B cell (primary cell): ENCODE results near the gene CAPN3. TPM values are rescaled to one million over a fixed set of nuclear protein-coding genes. Genes with fewer than 3 reads are reported as not detected.

ENCODE experiments used
- ATAC-seq: fragments of 200-7000 bp; cut with Tn5 transposase; one replicate; pipeline ENCODE4 v1.10.0; 2021; ENCODE audit warnings: low read depth, mild to moderate bottlenecking, moderate number of reproducible peaks, moderate library complexity
- CTCF ChIA-PET: fragments of 350-600 bp; sonication (Branson Sonifier 250); formaldehyde crosslinking; loops from one replicate; lab custom pipeline; 2021; ENCODE audit warnings: antibody characterized with exemption, inconsistent platforms; lab: Charles Lee
- POLR2A ChIA-PET: fragments of 350-600 bp; sonication (Branson Sonifier 250); formaldehyde crosslinking; loops from one replicate; lab custom pipeline; 2021; ENCODE audit warnings: antibody characterized with exemption; lab: Charles Lee
- DNase-seq: peaks from one replicate; pipeline ENCODE4 v3.0.0; 2013
- H2AFZ ChIP-seq: 2 replicates; pipeline ENCODE4 v1.6.1; 2012; ENCODE audit warnings: mild to moderate bottlenecking, low read depth, low read length; ENCODE audit not compliant: insufficient read depth, poor library complexity, severe bottlenecking
- H3K27ac ChIP-seq, 2 donors: 1 replicate in 1 of 2; 2 replicates in 1 of 2; pipeline ENCODE4 v1.5.1; 2012 to 2013; ENCODE audit warnings: low read length in 2 of 2, mild to moderate bottlenecking in 2 of 2, moderate library complexity in 1 of 2
- H3K27me3 ChIP-seq, 4 experiments: fragments of 200-600 bp in 1 of 4; sonication (generic) in 1 of 4; replicated peaks in 1 of 4; 1 replicate in 2 of 4; 2 replicates in 2 of 4; pipeline versions ENCODE4 v1.6.1 to v1.7.0; 2013 to 2016; ENCODE audit warnings: low read length in 3 of 4, mild to moderate bottlenecking in 2 of 4, mixed read lengths in 1 of 4, moderate library complexity in 1 of 4; ENCODE audit not compliant: insufficient read depth in 4 of 4, control insufficient read depth in 3 of 4; ENCODE audit errors: control extremely low read depth in 1 of 4
- H3K36me3 ChIP-seq, 2 experiments: replicated peaks in 1 of 2; 1 replicate in 1 of 2; 2 replicates in 1 of 2; pipeline versions ENCODE4 v1.6.1 to v1.7.1; 2013; ENCODE audit warnings: low read length in 1 of 2; ENCODE audit not compliant: insufficient read depth in 2 of 2, control insufficient read depth in 1 of 2; ENCODE audit errors: control extremely low read depth in 1 of 2, extremely low read depth in 1 of 2
- H3K4me1 ChIP-seq, 2 donors: fragments of 200-600 bp in 1 of 2; sonication (generic) in 1 of 2; 1 replicate in 1 of 2; 2 replicates in 1 of 2; pipeline versions ENCODE4 v1.5.1 to v1.6.1; 2013 to 2017; ENCODE audit warnings: low read length in 2 of 2; ENCODE audit not compliant: control insufficient read depth in 2 of 2, insufficient read depth in 2 of 2
- H3K4me2 ChIP-seq: replicated peaks from 2 replicates; pipeline ENCODE3; 2012; ENCODE audit warnings: mild to moderate bottlenecking, low read depth, low read length; ENCODE audit not compliant: poor library complexity, severe bottlenecking
- H3K4me3 ChIP-seq, 5 experiments: fragments of 200-600 bp in 1 of 5; sonication (generic) in 1 of 5; 1 replicate in 3 of 5; 2 replicates in 2 of 5; pipeline versions ENCODE4 v1.5.1 to v1.7.0; 2011 to 2016; ENCODE audit warnings: low read length in 4 of 5, mild to moderate bottlenecking in 4 of 5, low read depth in 2 of 5, control low read depth in 1 of 5, moderate library complexity in 1 of 5; ENCODE audit not compliant: insufficient read depth in 1 of 5; ENCODE audit errors: control extremely low read depth in 1 of 5, extremely low read depth in 1 of 5
- H3K79me2 ChIP-seq: fragments of 200-600 bp; sonication (generic); one replicate; pipeline ENCODE4 v1.6.0; 2016; ENCODE audit warnings: low read length; ENCODE audit not compliant: control insufficient read depth, insufficient read depth
- H3K9ac ChIP-seq: fragments of 200-600 bp; sonication (generic); 2 replicates; pipeline ENCODE4 v1.6.1; 2017; ENCODE audit warnings: mild to moderate bottlenecking, low read length, moderate library complexity
- H3K9me3 ChIP-seq, 3 donors: one replicate each; pipeline versions ENCODE4 v1.6.1 to v1.7.1; 2013; ENCODE audit warnings: low read length in 2 of 3; ENCODE audit not compliant: control insufficient read depth in 2 of 3, insufficient read depth in 1 of 3; ENCODE audit errors: control extremely low read depth in 1 of 3
- H4K20me1 ChIP-seq: 2 replicates; pipeline ENCODE4 v1.6.0; 2012; ENCODE audit warnings: mild to moderate bottlenecking, low read length; ENCODE audit not compliant: insufficient read depth, control insufficient read depth, poor library complexity, severe bottlenecking
- H3K27ac Mint-ChIP-seq: one replicate; pipeline ENCODE4 v1.8.0; 2021; ENCODE audit warnings: mixed read lengths
- H3K27me3 Mint-ChIP-seq: one replicate; pipeline ENCODE4 v1.8.0; 2021; ENCODE audit warnings: mixed read lengths
- H3K4me1 Mint-ChIP-seq: one replicate; pipeline ENCODE4 v1.8.0; 2021; ENCODE audit warnings: mixed read lengths
- H3K4me3 Mint-ChIP-seq: one replicate; pipeline ENCODE4 v1.8.0; 2021; ENCODE audit warnings: mixed read lengths
- H3K9me3 Mint-ChIP-seq: one replicate; pipeline ENCODE4 v1.8.0; 2022; ENCODE audit warnings: mixed read lengths; ENCODE audit not compliant: insufficient read depth
- CTCF ChIP-seq: fragments of 200-600 bp; IDR thresholded peaks from one replicate; pipeline ENCODE4 v1.8.0; 2022; ENCODE audit warnings: antibody characterized with exemption, mild to moderate bottlenecking
- EZH2 ChIP-seq: IDR thresholded peaks from 2 replicates; pipeline ENCODE4 v1.6.1; 2012; ENCODE audit warnings: borderline replicate concordance, low read depth, mild to moderate bottlenecking, moderate library complexity, low read length; ENCODE audit not compliant: insufficient read depth, poor library complexity, severe bottlenecking
- WGBS: methylation state at CpG from one replicate; pipeline ENCODE4 v1.1.5; 2013; ENCODE audit warnings: missing lambda C conversion rate; ENCODE audit not compliant: insufficient coverage; 5-methylcytosine and 5-hydroxymethylcytosine counted together
- intact Hi-C: fragments of 100-400 bp; cut with micrococcal nuclease; formaldehyde crosslinking; loops from one replicate; pipeline ENCODE4 v1.10.0; 2022
- polyA plus RNA-seq: library from polyadenylated mRNA; depleted of rRNA; stranded (reverse); fragments of >200 nt; gene quantifications from 2 replicates; pipeline ENCODE4 v1.2.3, GENCODE V29; 2012
- total RNA-seq, 2 donors: library from RNA; stranded (reverse); fragments of 120-200 nt in 1 of 2; gene quantifications; 1 replicate in 1 of 2; 2 replicates in 1 of 2; pipeline versions ENCODE4 v1.2.3 to v1.2.4, GENCODE V29; 2013 to 2022

The CAPN3 gene
- total and polyA plus RNA-seq, 2 donors (not counting 1 experiment from before 2014, with no cell fraction given): 41.7 to 143 TPM

GRCh38 chr15:42421376-42421775 lies 62.1 kb downstream of the CAPN3 start:
- Histone ChIP-seq H3K4me3 (no peak overlapping the region), H3K79me2 (no peaks in the 10 kb centered on the region), H2AFZ (no peak overlapping the region), H3K27ac (no peak overlapping the region), H3K27me3 (no peaks in the 10 kb centered on the region), H3K4me1 (no peaks in the 10 kb centered on the region), H4K20me1 (no peaks in the 10 kb centered on the region), H3K9me3 (no peaks in the 10 kb centered on the region), H3K4me2 (no peak overlapping the region), H3K9ac (no peak overlapping the region), H3K36me3 (peaks cover 10 to 84% of the 10 kb centered on the region in 2 experiments)
- DNase-seq (no peak), ATAC-seq (no peak)
- no peaks in the 10 kb centered on the region for H3K27me3 Mint-ChIP-seq
- no peak overlapping the region for H3K27ac Mint-ChIP-seq
- TF ChIP-seq EZH2 (no peak), CTCF (no peak)
- WGBS: 89% methylated on average over 2 of the region's 2 CpGs
- H3K9me3 Mint-ChIP-seq: no peaks in the 10 kb centered on the region
- no peaks in the 10 kb centered on the region for H3K4me1 Mint-ChIP-seq
- H3K4me3 Mint-ChIP-seq: no peak overlapping the region
- ChIA-PET POLR2A (no interaction called here), CTCF (no interaction called here)
- intact Hi-C loops: no loop called here

- Mint-ChIP-seq H3K4me1 (no peaks in the 10 kb centered on the region), H3K27ac (no peak overlapping the region), H3K27me3 (no peaks in the 10 kb centered on the region), H3K4me3 (no peak overlapping the region), H3K9me3 (no peaks in the 10 kb centered on the region)
- Histone ChIP-seq H3K36me3 (peaks cover 3 to 81% of the 10 kb centered on the region in 2 experiments), H3K9me3 (no peaks in the 10 kb centered on the region), H3K4me3 (no peak overlapping the region), H3K4me1 (no peaks in the 10 kb centered on the region), H2AFZ (no peak overlapping the region), H3K4me2 (no peak overlapping the region), H3K9ac (no peak overlapping the region), H4K20me1 (no peaks in the 10 kb centered on the region), H3K79me2 (no peaks in the 10 kb centered on the region), H3K27ac (no peak overlapping the region), H3K27me3 (no peaks in the 10 kb centered on the region)
- ATAC-seq: no peak
- intact Hi-C loops: no loop called here
- CTCF ChIA-PET: interaction anchor here (1.1 kb wide), 1 partner anchor 44 kb away, joined by 3 read pairs; no protein-coding TSS in a partner anchor
- WGBS: 100% methylated on average over 1 of the region's 7 CpGs
- POLR2A ChIA-PET: no interaction called here
- DNase-seq: no peak
- TF ChIP-seq EZH2 (no peak), CTCF (no peak)
Observed at GRCh38 chr15:42427429-42428223, 68.3 kb downstream of the CAPN3 start.
